PC-9 (cell line): ENCODE data around the gene PLXNC1.

Experiments used
- CTCF ChIP-seq: fragments of 200-600 bp; sonication (generic); conservative IDR thresholded peaks from 2 replicates; pipeline ENCODE4 v1.6.1; 2017; ENCODE audit warnings: mixed run types, antibody characterized with exemption, mild to moderate bottlenecking, moderate library complexity
- EZH2 ChIP-seq: fragments of 200-600 bp; sonication (generic); IDR thresholded peaks from 2 replicates; pipeline ENCODE4 v1.8.0; 2017; ENCODE audit warnings: antibody characterized with exemption, low read depth

DNA sequence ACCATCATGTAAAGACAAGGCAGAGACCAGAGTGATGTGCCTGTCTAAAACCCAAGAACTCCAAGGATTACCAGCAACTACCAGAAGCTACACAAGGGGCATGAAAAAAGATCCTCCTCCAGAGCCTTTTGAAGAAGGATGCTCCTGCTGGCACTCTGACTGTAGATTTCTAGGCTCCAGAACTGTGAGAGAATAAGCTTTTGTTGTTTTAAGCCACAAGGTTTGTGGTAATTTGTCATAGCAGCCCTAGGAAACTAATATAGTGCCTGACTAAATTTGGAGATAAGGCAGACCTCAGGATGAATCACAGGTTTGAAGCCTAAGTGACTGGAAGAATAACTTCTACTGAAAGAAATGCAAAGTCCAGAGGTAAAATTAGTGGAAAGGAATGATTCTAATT lies 178.3 kb downstream of the PLXNC1 start:
- TF ChIP-seq CTCF (no peak), EZH2 (no peak)
